DMS 273 (cell line): ENCODE data around the gene GP1BB.

ENCODE experiments used
- DNase-seq: peaks from one replicate; lab custom pipeline; 2025; ENCODE audit not compliant: unreplicated experiment; lab: John Stamatoyannopoulos, UW

Gene GP1BB

DNA sequence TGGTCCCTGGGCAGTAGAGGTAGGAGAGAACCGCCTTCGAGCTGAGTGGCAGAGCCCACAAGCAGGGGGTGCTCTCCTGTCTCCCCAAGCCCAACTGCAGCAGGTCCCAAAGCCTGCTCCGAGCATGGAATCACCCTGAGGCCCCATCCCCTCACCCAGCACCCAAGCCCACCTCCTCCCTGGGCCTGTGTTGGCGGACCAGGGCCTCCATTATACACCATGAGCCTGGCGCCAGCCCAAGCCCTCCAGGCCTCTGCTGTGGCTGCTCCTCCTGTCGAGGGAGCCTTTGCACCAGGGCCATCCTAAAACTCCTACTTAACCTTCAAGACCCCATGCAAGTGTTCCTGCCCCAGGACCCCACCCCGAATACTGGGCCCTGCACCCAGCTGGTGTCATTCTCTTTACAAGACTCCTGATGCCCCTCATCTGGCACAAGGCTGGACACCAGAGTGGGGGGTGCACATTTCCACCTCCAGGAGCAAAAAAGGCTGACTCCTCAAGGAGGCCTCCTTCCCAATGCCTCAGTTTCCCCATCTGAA, 16.6 kb downstream of the GP1BB start:
- no peak for DNase-seq

DNA sequence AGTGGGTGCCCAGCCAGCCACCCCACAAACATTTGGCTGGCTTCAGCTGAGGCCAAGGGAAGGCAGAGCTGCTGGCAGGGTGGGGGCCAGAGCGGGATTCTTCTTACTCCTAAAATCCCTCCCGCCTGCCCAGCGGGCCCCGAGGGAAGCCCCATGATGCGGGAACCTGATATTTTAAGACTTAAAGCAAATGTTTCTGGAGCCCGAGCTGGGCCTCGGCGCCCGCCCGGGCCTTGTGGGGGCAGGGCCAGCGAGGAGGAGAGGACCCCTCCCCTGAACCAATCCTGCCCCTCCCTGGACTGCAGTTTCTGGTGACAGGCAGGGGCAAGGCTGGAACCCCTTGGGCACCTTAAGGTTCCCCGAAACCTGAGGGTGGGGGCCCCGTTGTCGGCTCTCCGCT, 17.2 kb downstream of the GP1BB start:
- no peak for DNase-seq

DNA sequence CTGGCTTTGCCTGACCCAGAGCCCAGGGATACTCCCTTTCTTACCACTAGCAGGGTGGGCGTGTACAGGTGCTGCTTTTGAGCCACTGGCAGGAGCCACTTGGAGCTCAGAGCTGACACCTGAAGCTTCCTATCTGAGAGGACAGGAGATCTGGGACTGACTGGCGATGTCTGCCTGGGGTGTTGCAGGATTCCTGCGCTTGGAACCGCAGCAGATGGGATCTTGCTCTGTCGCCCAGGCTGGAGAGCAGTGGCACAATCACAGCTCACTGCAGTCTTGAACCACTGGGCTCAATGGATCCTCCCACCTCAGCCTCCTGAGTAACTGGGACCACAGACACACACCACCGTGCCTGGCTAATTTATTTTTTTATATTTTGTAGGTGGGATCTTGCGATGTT, 17.7 kb downstream of the GP1BB start:
- DNase-seq = no peak

DNA sequence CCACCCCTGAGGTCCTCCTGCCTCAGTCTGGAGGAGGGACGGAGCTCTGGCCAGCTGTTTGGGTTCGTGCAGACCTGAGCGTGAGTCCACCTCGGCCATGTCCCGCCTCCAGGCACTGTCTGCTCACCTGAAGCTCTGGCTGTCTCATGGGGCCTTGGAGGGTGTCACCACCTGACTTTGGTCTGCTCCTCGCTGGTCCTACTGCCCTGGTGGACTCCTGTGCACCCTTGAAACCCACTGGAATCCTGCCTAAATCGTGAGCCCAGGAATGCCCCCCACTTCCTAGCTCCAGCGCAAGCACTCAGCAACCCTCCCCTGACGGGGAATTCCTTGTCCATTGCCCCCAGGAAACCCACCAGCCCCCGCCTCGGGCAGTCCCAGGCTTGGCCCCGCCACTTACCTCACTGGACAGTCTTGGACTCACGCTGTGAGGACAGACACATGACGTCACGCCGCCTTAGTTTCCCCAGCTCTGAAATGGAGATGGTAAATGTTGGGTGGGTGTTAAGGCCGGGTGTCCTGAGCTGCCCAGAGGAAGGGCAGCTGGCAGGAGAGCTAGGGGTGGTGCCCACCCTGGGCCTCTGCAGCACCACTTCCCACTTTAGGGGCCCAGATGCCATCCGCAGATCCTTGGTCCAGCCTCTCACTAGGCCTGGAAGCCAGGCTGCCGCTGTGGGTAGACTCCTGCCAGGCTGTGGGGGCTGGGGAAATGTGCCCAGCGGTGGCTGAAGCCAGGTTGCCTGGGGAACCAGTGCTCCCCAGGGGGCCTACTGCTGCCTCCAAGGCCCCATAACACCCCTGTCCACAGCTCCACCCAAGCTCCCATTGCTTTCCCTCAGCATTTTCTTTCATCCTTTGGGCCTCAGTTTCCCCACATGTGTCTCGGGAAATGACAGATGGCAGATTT, 19.1 kb downstream of the GP1BB start:
- DNase-seq = no peak

GRCh38 chr22:19743081-19743480, 19.7 kb downstream of the GP1BB start:
- no peak for DNase-seq

GRCh38 chr22:19743651-19744050, 20.3 kb downstream of the GP1BB start:
- no peak for DNase-seq

- DNase-seq = no peak
These were observed 21.1 kb downstream of the GP1BB start for GRCh38 chr22:19744350-19745006.

- no peak for DNase-seq
These were observed 22.1 kb downstream of the GP1BB start for GRCh38 chr22:19745155-19746101.

GRCh38 chr22:19746726-19747125, 23.4 kb downstream of the GP1BB start:
- DNase-seq = no peak

GRCh38 chr22:19747551-19747950, 24.2 kb downstream of the GP1BB start:
- no peak for DNase-seq

GRCh38 chr22:19748139-19748538, 24.8 kb downstream of the GP1BB start:
- DNase-seq = no peak

GRCh38 chr22:19748991-19749664, 25.8 kb downstream of the GP1BB start:
- no peak for DNase-seq

DNA sequence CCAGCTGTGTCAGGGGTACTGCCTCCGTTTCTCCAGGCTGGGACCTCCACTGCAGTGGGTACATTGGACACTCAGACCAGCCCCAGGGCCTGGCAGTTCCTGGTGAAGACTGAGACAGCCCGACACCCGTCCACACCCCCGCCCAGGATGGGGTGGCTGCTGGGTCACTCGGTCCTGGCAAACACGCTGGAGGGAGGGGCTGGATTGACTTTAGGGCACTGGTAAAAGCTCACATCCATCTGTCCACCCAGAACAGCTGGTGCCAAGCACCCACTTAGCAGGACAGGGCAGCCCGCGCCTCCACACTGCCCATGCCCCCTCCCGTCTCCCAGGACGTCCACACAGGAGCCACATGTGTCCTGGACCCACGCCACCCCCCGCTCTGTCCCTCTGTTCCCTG, 26.5 kb downstream of the GP1BB start:
- no peak for DNase-seq

GRCh38 chr22:19750507-19751490, 27.5 kb downstream of the GP1BB start:
- no peak for DNase-seq

- DNase-seq = no peak
These were observed 28.3 kb downstream of the GP1BB start for GRCh38 chr22:19751497-19752245.

DNA sequence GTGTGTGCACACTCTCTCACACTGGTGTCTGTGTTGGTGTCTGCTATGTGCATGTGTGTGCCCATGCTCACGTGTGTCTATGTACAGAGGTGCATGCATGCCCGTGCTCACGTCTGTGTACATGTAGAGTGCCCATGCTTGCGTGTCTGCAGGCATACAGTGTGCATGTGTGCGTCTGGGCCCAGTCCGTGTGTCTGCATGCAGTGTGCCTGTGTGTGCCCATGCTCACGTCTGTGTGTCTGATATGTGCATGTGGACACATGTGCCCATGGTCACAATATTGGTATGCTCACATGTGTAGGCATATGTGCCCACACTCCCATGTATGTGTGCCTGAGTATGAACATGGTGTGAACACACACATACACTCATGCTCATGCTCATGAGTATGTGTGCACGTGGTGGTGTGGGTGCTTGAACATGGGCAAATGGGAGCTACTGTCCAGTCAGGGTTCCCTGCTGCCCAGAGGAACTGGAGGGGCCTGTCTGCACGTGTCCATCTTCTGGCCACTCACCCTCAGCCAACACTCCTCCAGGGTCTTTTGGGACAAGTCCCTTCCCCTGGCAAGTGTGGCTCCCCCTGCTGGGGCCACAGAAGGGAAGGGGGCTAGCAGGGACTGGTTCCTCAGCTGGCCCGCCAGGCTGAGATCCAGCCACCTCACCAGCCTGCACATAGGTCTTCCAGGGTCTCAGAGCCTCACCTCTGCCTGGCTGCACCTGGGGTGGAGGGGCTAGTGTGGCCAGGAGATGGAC, 29.9 kb downstream of the GP1BB start:
- no peak for DNase-seq

- DNase-seq = no peak
These were observed 30.8 kb downstream of the GP1BB start for GRCh38 chr22:19753996-19754700.
